Psoas muscle (tissue), 8 donors: Measurements from ENCODE around the gene SSRP1. TPM values are rescaled to one million over a fixed set of nuclear protein-coding genes. Genes with fewer than 3 reads are reported as not detected.
A peak's percentile ranks its signal among the peaks of the same experiment; 100 is the strongest.

Source experiments
- ATAC-seq, 4 donors: fragments of 200-7000 bp; cut with Tn5 transposase; one replicate each; pipeline ENCODE4 v1.9.1; 2020; ENCODE audit warnings: moderate library complexity in 3 of 4, mild to moderate bottlenecking in 2 of 4
- DNase-seq, 2 donors: peaks; one replicate each; pipeline ENCODE4 v3.0.0-alpha.2; 2020
- H3K27ac ChIP-seq: fragments of 200-600 bp; one replicate; pipeline ENCODE4 v1.8.0; 2022
- H3K27me3 ChIP-seq, 3 donors: fragments of 200-600 bp in 1 of 3; one replicate each; pipeline versions ENCODE4 v1.6.1 to v1.8.0; 2013 to 2022; ENCODE audit warnings: low read length in 2 of 3, mild to moderate bottlenecking in 2 of 3, moderate library complexity in 1 of 3; ENCODE audit not compliant: insufficient read depth in 3 of 3
- H3K36me3 ChIP-seq, 2 donors: fragments of 200-600 bp in 1 of 2; one replicate each; pipeline versions ENCODE4 v1.6.1 to v1.8.0; 2013 to 2022; ENCODE audit warnings: low read depth in 1 of 2, mild to moderate bottlenecking in 1 of 2, moderate library complexity in 1 of 2; ENCODE audit not compliant: insufficient read depth in 1 of 2
- H3K4me1 ChIP-seq: fragments of 200-600 bp; one replicate; pipeline ENCODE4 v1.8.0; 2022
- H3K4me3 ChIP-seq: fragments of 200-600 bp; one replicate; pipeline ENCODE4 v1.8.0; 2022; ENCODE audit warnings: mild to moderate bottlenecking
- H3K9me3 ChIP-seq: fragments of 200-600 bp; one replicate; pipeline ENCODE4 v1.8.0; 2022
- CTCF ChIP-seq: fragments of 200-600 bp; IDR thresholded peaks from one replicate; pipeline ENCODE4 v1.8.0; 2022; ENCODE audit warnings: antibody characterized with exemption
- WGBS, 3 donors: extraction: QIAGEN DNeasy Blood & Tissue Kit; methylation state at CpG; one replicate each; pipeline versions ENCODE4 v1.1.6 to v1.1.7; 2013; 5-methylcytosine and 5-hydroxymethylcytosine counted together
- intact Hi-C, 2 donors: fragments of 100-400 bp; cut with DNase I; formaldehyde crosslinking; loops; one replicate each; pipeline versions ENCODE4 v1.11.0 to v1.14.2; 2022
- polyA plus RNA-seq, 3 donors: library from polyadenylated mRNA; stranded (reverse); fragments of 200-250 nt; gene quantifications; one replicate each; pipeline ENCODE4 v1.2.3, GENCODE V29; 2013
- total RNA-seq, 4 donors: library from RNA; stranded (reverse); fragmentation: NEBNext Ultra II Directional in 2 of 4; extraction: Animal tissue kit (Norgen Biotek cat#: 25700) in 2 of 4; gene quantifications; one replicate each; pipeline versions ENCODE4 v1.2.1 to v1.2.4, GENCODE V29; 2021 to 2023
- donor health status: healthy with polysubstance abuse.
- donor health status: DM: no; HTN: no; CAD: no; lungs with moderate emphysema.
- donor health status: Bipolar disorder and iron deficiency.
- donor health status: healthy.
- donor health status: DM: yes; HTN: yes; CAD: no.
- donor health status: DM: no; HTN: no; CAD: no.
- donor health status: DM: no; HTN: no; CAD: no.
- donor health status: DM: yes; HTN: yes; CAD: no.

The SSRP1 gene
- total and polyA plus RNA-seq, 7 donors: 69.0 to 138 (median 94.0) TPM

DNA sequence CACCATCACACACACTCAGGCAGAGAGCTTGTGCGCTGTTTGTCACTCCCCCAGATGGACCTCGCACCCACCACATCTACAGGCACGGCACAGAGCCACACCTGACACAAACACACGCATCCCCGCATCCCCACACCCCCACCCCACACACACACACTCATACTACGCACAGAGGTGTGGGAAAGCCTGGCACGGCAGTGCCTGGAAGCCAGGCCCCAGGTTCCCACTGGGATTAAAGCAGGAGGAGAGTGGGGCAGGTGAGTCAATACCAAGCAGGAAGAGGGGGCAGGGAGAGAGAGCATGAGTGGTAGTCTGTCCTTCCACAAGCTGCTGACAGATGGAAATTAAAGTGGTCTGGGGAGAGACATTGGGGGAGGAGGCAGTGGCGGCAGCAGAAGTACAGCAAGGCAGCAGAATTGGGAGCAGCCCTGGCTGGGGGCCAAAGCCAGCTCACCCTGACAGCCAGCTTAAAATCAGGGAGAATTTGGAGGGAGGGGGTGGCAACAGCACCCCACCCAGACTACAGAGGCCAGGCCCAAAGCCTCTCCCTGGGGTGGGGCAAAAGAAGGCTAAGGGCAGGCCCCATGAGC lies 31.6 kb downstream of the SSRP1 start:
- DNase-seq (peak in 1 of 2 donors; percentile 67), ATAC-seq (peak in 1 of 4 donors; percentile 11)
- WGBS, 3 donors: 84 to 90% (median 85%) methylated on average over 8 of the region's 8 CpGs

GRCh38 chr11:57303280-57303989 lies 32.3 kb downstream of the SSRP1 start:
- no peak for ATAC-seq
- intact Hi-C loops: no loop called here
- Histone ChIP-seq H3K9me3 (no peaks in the 10 kb centered on the region), H3K4me1 (peaks cover 29% of the 10 kb centered on the region), H3K36me3 (peaks cover 24 to 55% of the 10 kb centered on the region in 2 donors), H3K27me3 (no peaks in the 10 kb centered on the region), H3K27ac (no peak overlapping the region), H3K4me3 (no peak overlapping the region)
- no peak for TF ChIP-seq CTCF
- WGBS, 3 donors: 83 to 92% (median 85%) methylated on average over 17 of the region's 17 CpGs
- peak in 1 of 2 donors; percentile 38 for DNase-seq

More for the DNA sequence above, 31.6 kb downstream of the SSRP1 start:
- no peaks in the 10 kb centered on the region for H3K27me3 ChIP-seq
- intact Hi-C loops: no loop called here
- peaks cover 20 to 53% of the 10 kb centered on the region in 2 donors for H3K36me3 ChIP-seq
- H3K4me1 ChIP-seq: peaks cover 36% of the 10 kb centered on the region
- H3K9me3 ChIP-seq: no peaks in the 10 kb centered on the region
- no peak overlapping the region for H3K4me3 ChIP-seq
- TF ChIP-seq CTCF: no peak
- H3K27ac ChIP-seq: no peak overlapping the region

- Histone ChIP-seq H3K36me3 (peaks cover 24 to 57% of the 10 kb centered on the region in 2 donors), H3K4me3 (no peak overlapping the region), H3K27me3 (no peaks in the 10 kb centered on the region), H3K4me1 (peaks cover 20% of the 10 kb centered on the region), H3K9me3 (no peaks in the 10 kb centered on the region), H3K27ac (no peak overlapping the region)
- DNase-seq (peak in 1 of 2 donors; percentile 42), ATAC-seq (no peak)
- intact Hi-C loops: no loop called here
- 92 to 93% (median 92%) methylated on average over 14 to 15 of the region's 15 CpGs for WGBS, 3 donors
- no peak for TF ChIP-seq CTCF
Measured at GRCh38 chr11:57302489-57302888, 33.2 kb downstream of the SSRP1 start.

- DNase-seq (peak in 1 of 2 donors; percentile 50), ATAC-seq (no peak)
- Histone ChIP-seq H3K9me3 (no peaks in the 10 kb centered on the region), H3K4me1 (peaks cover 13% of the 10 kb centered on the region), H3K36me3 (peaks cover 24 to 57% of the 10 kb centered on the region in 2 donors), H3K27ac (no peak overlapping the region), H3K4me3 (no peak overlapping the region), H3K27me3 (no peaks in the 10 kb centered on the region)
- TF ChIP-seq CTCF: no peak
- intact Hi-C loops: no loop called here
- WGBS, 3 donors: 96 to 98% (median 97%) methylated on average over 27 of the region's 27 CpGs
Measured at GRCh38 chr11:57301711-57302423, 33.8 kb downstream of the SSRP1 start.
